Tibial nerve (tissue), 4 donors: ENCODE measurements around the gene RPP40. TPM values are rescaled to one million over a fixed set of nuclear protein-coding genes. Genes with fewer than 3 reads are reported as not detected.

Experiments
- DNase-seq, 2 donors: peaks; one replicate each; pipeline ENCODE4 v3.0.0-alpha.2; 2019; ENCODE audit warnings: low spot score in 2 of 2
- H3K27ac ChIP-seq, 4 donors: fragments of 200-600 bp; sonication (generic) in 3 of 4; one replicate each; pipeline ENCODE4 v1.5.1; 2017 to 2019; ENCODE audit warnings: mild to moderate bottlenecking in 1 of 4
- H3K27me3 ChIP-seq, 2 donors: fragments of 200-600 bp; sonication (generic) in 1 of 2; one replicate each; pipeline versions ENCODE4 v1.5.1 to v1.6.0; 2017 to 2019
- H3K36me3 ChIP-seq, 3 donors: fragments of 200-600 bp; sonication (generic); one replicate each; pipeline ENCODE4 v1.5.1; 2018 to 2019
- H3K4me1 ChIP-seq, 4 donors: fragments of 200-600 bp; sonication (generic) in 3 of 4; one replicate each; pipeline ENCODE4 v1.5.1; 2017 to 2019
- H3K4me3 ChIP-seq, 4 donors: fragments of 200-600 bp; sonication (generic) in 3 of 4; one replicate each; pipeline ENCODE4 v1.5.1; 2017 to 2019; ENCODE audit warnings: mild to moderate bottlenecking in 1 of 4, moderate library complexity in 1 of 4
- H3K9me3 ChIP-seq, 4 donors: fragments of 200-600 bp; sonication (generic) in 3 of 4; one replicate each; pipeline ENCODE4 v1.5.1; 2017 to 2019
- CTCF ChIP-seq, 5 experiments: fragments of 200-600 bp in 3 of 5; fragments of 450-650 bp in 2 of 5; sonication (generic) in 3 of 5; IDR thresholded peaks; one replicate each; pipeline ENCODE4 v1.5.1; 2016 to 2019; ENCODE audit warnings: antibody characterized with exemption in 5 of 5, mild to moderate bottlenecking in 3 of 5, moderate library complexity in 2 of 5
- EP300 ChIP-seq, 2 donors: sonication (generic); formaldehyde crosslinking; IDR thresholded peaks; one replicate each; pipeline ENCODE4 v1.6.1; 2017; ENCODE audit warnings: antibody characterized with exemption in 2 of 2, mild to moderate bottlenecking in 1 of 2
- POLR2A ChIP-seq, 2 donors: fragments of 450-650 bp; IDR thresholded peaks; one replicate each; pipeline ENCODE4 v1.6.1; 2017; ENCODE audit warnings: antibody characterized with exemption in 2 of 2, mild to moderate bottlenecking in 2 of 2, moderate library complexity in 2 of 2
- WGBS, 2 donors: methylation state at CpG; one replicate each; pipeline ENCODE4 v1.1.5; 2018; 5-methylcytosine and 5-hydroxymethylcytosine counted together
- total RNA-seq, 4 donors: library from RNA; depleted of rRNA; stranded (reverse); fragments of >200 nt; gene quantifications; one replicate each; pipeline ENCODE4 v1.1.0, GENCODE V29; 2016

Gene RPP40
- total RNA-seq, 4 donors from 2014 or later = 6.3 to 16.7 (median 9.6) TPM

- H3K4me1 ChIP-seq = peaks cover 0 to 15% (median 0%) of the 10 kb centered on the region in 4 donors
- no peaks in the 10 kb centered on the region for H3K36me3 ChIP-seq
- no peak overlapping the region for H3K4me3 ChIP-seq
- no peaks in the 10 kb centered on the region for H3K27me3 ChIP-seq
- TF ChIP-seq EP300 (IDR thresholded peaks at IDR 0.05) (no peak), POLR2A (IDR thresholded peaks at IDR 0.05) (no peak), CTCF (IDR thresholded peaks at IDR 0.05) (no peak)
- no peak for DNase-seq
- 91 to 96% methylated on average over 5 of the region's 5 CpGs for WGBS, 2 donors
- no peak overlapping the region for H3K27ac ChIP-seq
- no peaks in the 10 kb centered on the region for H3K9me3 ChIP-seq
These were observed 25.8 kb upstream of the RPP40 start for GRCh38 chr6:5029609-5030008.

DNA sequence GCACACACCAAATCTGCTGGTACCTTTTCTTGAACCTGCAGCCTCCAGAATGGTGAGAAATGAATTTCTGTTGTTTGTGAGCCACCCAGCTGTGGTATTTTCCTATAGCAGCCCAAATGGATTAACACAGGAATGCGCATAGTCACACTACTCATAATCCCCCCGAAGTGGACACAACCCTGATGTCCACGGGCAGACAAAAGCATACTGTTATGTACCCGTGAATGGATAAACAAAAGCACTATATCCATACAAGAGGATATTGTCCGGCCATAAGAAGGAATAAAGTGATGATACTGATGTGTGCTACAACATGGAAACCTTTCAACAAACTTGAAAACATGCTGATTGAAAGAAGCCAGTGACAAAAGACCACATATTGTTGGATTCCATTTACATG lies 25.1 kb upstream of the RPP40 start:
- Histone ChIP-seq H3K4me1 (peaks cover 0 to 15% (median 0%) of the 10 kb centered on the region in 4 donors), H3K36me3 (no peaks in the 10 kb centered on the region), H3K27me3 (no peaks in the 10 kb centered on the region), H3K9me3 (no peaks in the 10 kb centered on the region), H3K4me3 (no peak overlapping the region), H3K27ac (no peak overlapping the region)
- DNase-seq = no peak
- WGBS, 2 donors = 60 to 70% methylated on average over 5 of the region's 5 CpGs
- TF ChIP-seq EP300 (IDR thresholded peaks at IDR 0.05) = no peak
- no peak for TF ChIP-seq CTCF (IDR thresholded peaks at IDR 0.05)
- no peak for TF ChIP-seq POLR2A (IDR thresholded peaks at IDR 0.05)

- 94 to 96% methylated on average over 7 of the region's 7 CpGs for WGBS, 2 donors
- Histone ChIP-seq H3K27me3 (no peaks in the 10 kb centered on the region), H3K36me3 (peaks cover 0 to 3% (median 0%) of the 10 kb centered on the region in 3 donors), H3K4me3 (no peak overlapping the region), H3K4me1 (peaks cover 0 to 15% (median 0%) of the 10 kb centered on the region in 4 donors), H3K9me3 (no peaks in the 10 kb centered on the region), H3K27ac (no peak overlapping the region)
- TF ChIP-seq CTCF (IDR thresholded peaks at IDR 0.05) (no peak), POLR2A (IDR thresholded peaks at IDR 0.05) (no peak), EP300 (IDR thresholded peaks at IDR 0.05) (no peak)
- DNase-seq = no peak
These were observed 24.5 kb upstream of the RPP40 start for GRCh38 chr6:5028301-5028700.

DNA sequence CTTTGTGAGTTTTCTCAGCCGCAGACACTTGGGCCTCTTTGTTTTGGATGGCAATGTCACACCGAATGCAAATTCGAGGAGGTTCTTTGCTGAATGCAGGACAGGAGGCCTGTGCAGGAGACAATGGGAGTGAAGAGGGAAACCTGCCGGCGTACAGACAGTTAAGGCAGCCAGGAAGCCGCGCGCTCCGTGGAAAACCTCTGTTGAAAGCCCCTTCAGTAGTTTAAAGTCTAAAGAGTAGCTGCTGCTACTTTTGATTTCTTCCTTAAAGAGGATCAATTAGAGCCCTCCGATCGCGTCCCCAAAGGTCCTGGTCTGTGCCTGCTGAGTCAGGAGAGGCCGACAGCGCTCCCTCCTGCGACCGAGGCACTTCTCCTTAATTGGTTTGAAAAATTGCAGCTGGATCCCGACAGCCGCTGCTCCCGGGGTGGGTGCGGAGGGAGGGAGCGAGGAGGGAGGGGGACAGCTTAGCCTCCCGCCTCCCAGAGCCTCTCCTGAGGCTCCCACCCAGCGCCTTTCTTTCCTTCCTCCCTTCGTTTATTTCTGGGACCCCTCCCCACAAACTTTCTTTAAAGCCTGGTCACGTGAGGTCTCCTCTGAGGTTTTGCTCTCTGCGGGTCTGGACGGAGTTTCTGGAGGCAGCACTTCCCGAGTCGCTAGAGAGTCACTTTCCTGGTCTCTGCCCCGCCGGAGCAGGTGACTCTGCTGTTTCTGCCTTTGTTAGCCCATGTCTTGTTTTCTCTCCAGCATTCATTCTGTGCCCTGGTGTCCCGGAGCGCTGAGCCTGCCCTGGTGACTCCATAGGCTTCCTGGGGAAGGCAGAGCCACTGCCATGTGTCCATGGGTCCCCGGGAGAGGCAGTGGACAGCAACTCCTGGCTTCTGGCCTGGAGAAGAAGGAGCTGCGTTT lies 22.3 kb upstream of the RPP40 start:
- DNase-seq = peak in 1 of 2 donors; percentile 24
- Histone ChIP-seq H3K4me3 (peak overlapping the region; percentile 29 to 56 (median 46)), H3K27me3 (no peaks in the 10 kb centered on the region), H3K9me3 (no peaks in the 10 kb centered on the region), H3K4me1 (peaks cover 0 to 15% (median 0%) of the 10 kb centered on the region in 4 donors), H3K27ac (peak overlapping the region; percentile 26 to 71 (median 50)), H3K36me3 (peaks cover 0 to 6% (median 0%) of the 10 kb centered on the region in 3 donors)
- TF ChIP-seq EP300 (IDR thresholded peaks at IDR 0.05) = peak in 1 of 2 donors; percentile 25
- no peak for TF ChIP-seq CTCF (IDR thresholded peaks at IDR 0.05)
- WGBS, 2 donors = 2 to 3% methylated on average over 35 of the region's 35 CpGs

GRCh38 chr6:5023923-5024322 lies 20.1 kb upstream of the RPP40 start:
- Histone ChIP-seq H3K4me3 (no peak overlapping the region), H3K4me1 (peaks cover 0 to 15% (median 0%) of the 10 kb centered on the region in 4 donors), H3K27ac (no peak overlapping the region), H3K27me3 (no peaks in the 10 kb centered on the region), H3K9me3 (no peaks in the 10 kb centered on the region), H3K36me3 (peaks cover 0 to 9% (median 0%) of the 10 kb centered on the region in 3 donors)
- no peak for DNase-seq
- TF ChIP-seq POLR2A (IDR thresholded peaks at IDR 0.05) (no peak), CTCF (IDR thresholded peaks at IDR 0.05) (no peak), EP300 (IDR thresholded peaks at IDR 0.05) (no peak)
- WGBS, 2 donors = 95 to 97% methylated on average over 8 of the region's 8 CpGs
